ENCODE measurements around the gene PPP1R9B. TPM values are rescaled to one million over a fixed set of nuclear protein-coding genes. Genes with fewer than 3 reads are reported as not detected.

PPP1R9B gene, protein sequence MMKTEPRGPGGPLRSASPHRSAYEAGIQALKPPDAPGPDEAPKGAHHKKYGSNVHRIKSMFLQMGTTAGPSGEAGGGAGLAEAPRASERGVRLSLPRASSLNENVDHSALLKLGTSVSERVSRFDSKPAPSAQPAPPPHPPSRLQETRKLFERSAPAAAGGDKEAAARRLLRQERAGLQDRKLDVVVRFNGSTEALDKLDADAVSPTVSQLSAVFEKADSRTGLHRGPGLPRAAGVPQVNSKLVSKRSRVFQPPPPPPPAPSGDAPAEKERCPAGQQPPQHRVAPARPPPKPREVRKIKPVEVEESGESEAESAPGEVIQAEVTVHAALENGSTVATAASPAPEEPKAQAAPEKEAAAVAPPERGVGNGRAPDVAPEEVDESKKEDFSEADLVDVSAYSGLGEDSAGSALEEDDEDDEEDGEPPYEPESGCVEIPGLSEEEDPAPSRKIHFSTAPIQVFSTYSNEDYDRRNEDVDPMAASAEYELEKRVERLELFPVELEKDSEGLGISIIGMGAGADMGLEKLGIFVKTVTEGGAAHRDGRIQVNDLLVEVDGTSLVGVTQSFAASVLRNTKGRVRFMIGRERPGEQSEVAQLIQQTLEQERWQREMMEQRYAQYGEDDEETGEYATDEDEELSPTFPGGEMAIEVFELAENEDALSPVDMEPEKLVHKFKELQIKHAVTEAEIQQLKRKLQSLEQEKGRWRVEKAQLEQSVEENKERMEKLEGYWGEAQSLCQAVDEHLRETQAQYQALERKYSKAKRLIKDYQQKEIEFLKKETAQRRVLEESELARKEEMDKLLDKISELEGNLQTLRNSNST
- polyA plus RNA-seq (2013, experiment 1 of 2; ENCODE audit: insufficient read length) = 62.0 TPM
- polyA plus RNA-seq (2013, experiment 2 of 2; ENCODE audit: insufficient read length) = 62.4 TPM

DNA sequence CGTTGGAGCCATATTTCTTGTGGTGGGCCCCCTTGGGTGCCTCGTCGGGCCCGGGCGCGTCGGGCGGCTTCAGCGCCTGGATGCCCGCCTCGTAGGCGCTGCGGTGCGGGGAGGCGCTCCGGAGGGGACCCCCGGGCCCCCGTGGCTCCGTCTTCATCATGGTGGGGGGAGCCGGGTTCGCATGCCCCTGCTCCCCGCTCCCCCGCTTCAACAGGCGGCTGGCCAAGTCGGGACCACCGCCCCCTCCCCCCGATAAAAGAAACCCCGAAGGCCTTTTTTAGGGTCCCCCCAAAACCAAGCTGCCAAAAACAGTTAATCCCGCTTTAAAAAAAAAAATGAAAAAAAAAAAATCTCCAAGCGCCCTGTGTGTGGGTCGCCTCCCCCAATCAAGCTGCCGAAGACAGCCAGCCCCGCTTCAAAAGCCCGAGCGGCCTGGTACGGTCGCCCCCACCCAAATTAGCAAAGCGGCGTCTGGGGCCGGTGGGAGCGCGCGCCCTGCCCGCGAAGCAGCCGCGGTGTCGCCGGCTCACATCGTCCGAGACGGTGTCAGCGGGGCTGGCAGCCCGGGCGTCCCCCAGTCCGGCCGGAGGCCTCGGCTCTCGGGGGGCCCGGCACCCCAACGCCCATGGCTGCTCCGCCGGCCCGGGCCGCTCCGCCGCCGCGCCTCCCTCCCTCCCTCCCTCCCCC lies at the start of gene PPP1R9B:
Gene PPP1R9B, minus strand, starts transcription at position 324 of the 687 bp plus-strand sequence. Its CDS starts 164 bp downstream, at position 160.
- DNase-seq = no peak

DNA sequence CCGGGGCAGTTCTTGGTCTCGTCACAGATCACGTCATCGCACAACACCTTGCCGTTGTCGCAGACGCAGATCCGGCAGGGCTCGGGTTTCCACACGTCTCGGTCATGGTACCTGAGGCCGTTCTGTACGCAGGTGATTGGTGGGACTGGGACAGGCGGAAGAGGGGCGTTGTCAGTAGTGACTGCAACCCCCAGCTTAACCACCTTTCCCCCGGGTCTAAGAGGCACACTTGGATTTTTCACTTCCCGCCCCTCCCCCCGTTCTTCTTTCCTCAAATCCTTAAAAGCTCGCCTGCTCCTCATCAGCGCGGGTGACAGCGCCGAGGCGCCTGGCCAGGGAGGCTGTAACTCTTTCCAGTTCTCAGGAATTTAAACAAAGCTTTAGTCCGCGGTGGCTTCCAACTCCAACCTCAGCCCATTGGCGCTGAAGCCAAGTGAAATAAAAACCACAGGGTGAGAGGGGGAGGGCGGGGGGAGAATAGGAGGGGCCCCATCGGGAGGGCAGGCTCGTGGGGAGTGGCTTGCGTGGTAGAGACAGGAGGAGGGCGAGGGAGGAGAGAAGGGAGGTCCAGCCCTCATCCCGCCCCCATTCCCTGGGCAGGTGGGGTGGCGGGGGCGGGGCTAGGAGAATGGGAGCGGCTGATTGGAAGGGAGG lies 49.5 kb upstream of the PPP1R9B start:
- peak; percentile 95 for DNase-seq

DNA sequence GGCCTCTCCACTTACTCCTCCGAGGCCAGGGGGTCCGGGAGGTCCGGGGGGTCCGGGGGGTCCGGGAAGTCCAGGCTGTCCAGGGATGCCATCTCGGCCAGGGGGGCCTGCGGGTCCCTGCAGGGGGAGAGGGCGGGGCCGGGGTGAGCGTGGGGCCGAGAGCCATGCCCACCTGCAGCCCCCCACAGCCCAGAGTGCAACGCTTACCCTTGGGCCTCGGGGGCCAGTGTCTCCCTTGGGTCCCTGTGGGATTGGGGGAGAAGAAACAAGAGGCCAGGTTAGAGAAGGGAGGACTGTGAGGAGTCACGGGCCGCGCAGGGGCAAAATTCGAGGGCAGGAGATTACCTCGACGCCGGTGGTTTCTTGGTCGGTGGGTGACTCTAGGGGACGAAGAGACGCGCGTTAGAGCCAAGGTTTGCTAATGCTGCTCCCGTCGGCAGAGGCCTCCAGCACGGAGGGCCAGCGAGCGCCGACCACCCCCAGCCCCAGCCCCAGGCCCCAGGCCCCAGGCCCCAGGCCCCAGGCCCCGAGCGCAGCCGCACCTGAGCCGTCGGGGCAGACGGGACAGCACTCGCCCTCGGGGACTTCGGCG lies 48.8 kb upstream of the PPP1R9B start:
- DNase-seq = peak; percentile 69

DNA sequence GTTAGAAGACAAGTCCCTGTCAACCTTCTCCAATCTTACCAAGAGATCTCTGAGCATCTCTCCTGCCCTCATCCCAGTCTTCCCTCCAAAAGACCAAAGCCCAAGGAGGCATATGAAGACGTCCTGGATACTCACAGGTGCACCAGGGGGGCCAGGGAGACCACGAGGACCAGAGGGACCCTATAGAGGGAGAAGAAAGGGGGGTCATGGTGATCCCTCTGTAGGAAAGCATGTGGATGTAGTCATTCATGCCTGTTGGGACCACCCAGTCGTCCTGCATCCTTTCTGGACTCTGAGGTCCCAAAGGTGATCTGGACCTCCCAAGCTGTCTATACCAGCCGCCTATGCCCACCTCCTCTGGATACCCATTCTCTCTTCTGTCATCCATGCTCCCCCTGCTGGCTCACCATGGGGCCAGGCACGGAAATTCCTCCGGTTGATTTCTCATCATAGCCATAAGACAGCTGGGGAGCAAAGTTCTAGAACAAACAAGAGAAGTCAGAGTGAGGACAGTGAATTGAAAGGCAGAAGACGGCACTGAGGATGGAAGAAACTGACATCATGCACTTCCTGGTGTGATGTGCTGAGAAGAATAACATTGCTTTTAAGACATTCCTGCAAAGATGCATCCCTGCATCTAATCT lies 47.7 kb upstream of the PPP1R9B start:
- DNase-seq = peak; percentile 64

DNA sequence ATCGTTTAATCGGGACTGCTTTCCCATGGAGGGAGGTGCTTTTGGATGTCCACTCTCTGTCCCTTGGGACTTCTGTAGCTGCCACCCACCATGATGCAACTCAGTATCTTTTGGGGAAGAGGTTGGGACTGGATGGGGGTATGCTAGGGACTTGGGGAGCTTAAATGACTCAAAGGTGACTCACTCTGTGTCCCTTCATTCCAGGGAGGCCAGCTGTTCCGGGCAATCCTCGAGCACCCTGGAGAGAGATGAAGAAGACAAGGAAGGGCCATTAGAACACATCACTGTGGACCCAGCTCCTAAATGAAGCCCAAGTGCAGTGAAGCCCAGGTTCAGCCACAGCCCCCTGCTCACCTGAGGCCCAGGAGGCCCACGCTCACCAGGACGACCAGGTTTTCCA lies 46.3 kb upstream of the PPP1R9B start:
- DNase-seq = peak; percentile 86

DNA sequence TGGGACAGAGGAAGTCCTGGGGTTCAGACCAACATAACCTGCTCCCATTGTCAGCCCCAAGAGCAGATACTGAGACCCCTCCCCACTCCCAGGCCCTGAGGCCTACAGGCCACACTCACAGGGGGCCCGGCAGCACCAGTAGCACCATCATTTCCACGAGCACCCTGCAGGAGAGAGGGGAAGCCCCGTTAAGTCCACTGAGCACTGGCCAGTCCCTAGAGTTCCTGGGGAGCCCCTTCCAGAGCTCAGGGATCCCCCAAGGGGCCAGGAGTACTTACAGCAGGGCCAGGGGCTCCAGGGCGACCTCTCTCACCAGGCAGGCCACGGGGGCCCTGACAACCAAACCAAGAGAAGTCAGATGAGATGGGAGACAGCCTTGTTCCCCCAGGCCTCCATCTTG lies 45.6 kb upstream of the PPP1R9B start:
- DNase-seq = no peak

DNA sequence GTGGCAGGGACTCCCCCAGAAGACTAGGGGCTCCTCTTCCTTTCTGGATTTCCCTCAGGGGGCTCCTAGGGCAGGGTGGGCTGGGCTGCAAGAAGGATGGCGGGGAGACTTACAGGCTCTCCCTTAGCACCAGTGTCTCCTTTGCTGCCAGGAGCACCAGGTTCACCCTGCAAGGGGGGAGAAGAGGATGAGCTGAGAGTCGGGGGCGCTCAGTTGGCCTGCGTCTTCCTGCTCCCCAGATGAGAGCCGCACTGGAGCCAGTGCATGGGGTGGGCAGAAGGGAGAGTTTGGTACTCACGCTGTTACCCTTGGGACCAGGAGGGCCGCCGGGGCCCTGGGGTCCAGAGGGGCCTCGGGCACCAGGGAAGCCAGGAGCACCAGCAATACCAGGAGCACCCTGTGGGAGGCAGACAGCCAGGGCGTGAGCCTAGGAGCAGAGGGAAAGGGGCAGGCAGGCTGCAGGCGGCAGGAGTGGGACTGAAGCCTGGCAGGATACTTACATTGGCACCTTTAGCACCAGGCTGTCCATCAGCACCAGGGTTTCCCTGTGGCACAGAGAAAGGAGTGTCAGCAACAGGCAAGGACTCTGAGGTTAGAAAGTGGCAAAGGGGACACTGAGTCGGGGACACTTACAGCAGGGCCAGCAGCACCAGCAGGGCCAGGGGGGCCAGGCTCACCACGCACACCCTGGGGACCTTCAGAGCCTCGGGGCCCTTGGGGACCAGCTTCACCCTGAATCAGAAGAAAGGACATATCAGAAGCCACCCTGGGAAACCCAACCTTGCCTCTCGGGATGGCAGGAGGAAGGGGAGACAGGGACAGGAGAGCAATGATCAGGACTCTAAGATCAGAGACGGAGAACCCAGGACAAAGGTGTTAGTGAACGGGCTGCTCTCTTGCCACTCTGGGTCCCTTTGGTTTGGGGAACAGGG lies 44.7 kb upstream of the PPP1R9B start:
- peak; percentile 76 for DNase-seq

DNA sequence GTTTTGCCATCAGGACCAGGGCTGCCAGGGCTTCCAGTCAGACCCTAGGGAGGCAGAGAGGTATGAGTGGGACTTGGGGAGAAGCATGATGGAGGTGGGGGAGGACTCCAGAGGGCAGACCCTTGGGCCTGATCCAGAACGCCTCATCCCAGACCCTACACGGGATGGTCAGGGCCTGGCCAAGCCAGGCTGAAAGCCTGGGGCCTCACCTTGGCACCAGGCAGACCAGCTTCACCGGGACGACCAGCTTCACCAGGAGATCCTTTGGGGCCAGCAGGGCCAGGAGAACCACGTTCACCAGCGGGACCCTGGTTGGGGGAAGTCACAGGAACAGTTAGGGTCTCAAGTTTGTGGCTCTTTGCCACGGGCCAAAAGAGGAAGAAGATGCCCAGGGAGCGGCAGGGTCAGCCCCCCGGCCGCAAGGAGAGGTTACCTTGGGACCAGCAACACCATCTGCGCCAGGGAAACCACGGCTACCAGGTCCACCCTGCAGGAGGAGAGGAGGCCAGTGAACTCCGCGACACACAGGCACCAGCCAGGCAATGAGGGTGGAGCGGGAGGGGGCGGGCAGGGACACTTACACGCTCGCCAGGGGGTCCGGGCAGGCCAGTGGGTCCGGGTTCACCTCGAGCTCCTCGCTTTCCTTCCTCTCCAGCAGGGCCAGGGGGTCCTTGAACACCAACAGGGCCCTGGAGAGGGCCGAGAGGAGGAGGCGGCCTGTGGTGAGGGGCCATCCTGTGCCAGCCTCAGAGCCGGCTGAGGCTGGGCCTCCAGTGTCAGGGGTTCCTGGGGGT lies 43.9 kb upstream of the PPP1R9B start:
- DNase-seq = peak; percentile 53

DNA sequence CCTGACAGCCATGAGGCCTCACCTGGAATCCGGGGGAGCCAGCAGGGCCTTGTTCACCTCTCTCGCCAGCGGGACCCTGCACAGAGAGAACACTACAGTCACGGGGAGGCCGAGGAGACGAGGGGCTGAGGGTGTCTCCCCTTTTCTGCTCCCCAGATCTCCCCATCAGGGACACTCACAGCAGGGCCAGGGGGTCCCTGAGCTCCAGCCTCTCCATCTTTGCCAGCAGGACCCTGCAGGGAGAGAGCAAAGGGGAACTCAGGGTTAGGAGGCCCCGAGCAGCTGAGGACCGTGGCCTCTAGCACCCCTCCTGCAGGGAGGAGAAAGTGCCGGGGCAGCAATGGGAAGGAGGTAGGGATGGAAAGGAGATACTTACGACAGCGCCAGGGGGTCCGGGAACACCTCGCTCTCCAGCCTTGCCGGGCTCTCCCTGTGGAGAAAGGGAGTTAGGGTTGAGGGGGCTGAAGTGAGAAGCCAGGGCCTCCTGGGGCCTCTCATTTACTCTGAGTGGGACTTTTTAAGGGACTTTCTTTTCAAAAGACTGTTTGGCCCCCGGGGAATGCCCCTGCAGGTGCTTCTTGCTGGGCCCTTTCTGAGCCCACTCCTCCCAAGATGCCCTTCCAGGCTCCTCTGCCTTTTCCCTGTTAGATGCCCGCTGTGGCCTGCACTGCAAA lies 42.3 kb upstream of the PPP1R9B start:
- DNase-seq = no peak

DNA sequence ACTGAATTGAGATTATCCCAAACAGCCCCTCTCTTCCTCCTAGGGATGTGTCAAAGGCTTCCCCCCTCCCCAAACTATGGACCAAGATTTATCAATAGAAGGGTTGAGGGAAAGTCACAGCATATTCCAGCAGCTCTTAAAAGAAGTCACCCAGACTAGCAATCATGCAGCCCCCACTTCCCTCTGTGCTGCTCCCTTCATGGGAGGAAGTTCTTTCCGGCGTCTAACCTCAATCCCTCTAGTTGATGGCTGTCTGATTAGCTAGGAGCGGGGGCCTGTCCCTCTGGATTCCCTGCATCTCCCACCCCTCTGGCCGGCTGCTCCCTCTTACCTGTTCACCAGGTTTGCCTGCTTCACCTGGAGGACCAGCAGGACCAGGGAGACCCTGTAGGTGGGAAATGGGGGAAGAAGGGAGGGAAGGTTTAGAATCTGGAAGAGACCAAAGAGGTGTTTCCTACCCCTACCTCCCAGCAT lies 41.7 kb upstream of the PPP1R9B start:
- peak; percentile 64 for DNase-seq

DNA sequence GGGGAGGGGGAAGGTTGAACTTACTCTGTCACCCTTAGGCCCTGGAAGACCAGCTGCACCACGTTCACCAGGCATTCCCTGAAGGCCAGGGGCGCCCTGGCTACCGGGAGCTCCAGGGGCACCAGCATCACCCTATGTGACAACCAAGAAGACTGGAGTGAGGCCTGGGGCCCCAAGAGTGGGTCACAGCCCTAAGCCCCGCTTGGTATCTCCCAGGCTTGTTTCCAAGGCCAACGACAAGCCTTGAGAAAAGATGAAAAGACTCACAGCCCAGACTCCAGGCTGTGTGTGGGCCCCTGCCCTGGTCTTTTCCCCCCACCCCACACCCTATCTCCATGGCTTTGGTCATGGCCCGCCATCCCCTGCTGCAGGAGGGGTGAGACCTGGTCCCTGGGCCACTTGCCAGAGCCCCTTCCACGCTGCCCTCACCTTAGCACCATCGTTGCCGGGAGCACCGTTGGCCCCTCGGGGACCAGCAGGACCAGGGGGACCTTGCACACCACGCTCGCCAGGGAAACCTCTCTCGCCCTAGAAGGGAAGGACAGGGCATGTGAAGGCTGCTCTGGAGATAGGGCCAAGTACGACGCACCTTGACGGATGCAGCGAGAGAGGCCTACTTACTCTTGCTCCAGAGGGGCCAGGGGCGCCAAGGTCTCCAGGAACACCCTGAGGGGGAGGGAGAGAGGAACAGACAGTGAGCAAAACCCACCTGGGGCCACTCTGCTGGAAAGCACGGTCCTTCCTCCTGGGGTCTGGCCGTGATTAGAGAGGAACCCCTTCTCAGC lies 41.1 kb upstream of the PPP1R9B start:
- DNase-seq = peak; percentile 76

DNA sequence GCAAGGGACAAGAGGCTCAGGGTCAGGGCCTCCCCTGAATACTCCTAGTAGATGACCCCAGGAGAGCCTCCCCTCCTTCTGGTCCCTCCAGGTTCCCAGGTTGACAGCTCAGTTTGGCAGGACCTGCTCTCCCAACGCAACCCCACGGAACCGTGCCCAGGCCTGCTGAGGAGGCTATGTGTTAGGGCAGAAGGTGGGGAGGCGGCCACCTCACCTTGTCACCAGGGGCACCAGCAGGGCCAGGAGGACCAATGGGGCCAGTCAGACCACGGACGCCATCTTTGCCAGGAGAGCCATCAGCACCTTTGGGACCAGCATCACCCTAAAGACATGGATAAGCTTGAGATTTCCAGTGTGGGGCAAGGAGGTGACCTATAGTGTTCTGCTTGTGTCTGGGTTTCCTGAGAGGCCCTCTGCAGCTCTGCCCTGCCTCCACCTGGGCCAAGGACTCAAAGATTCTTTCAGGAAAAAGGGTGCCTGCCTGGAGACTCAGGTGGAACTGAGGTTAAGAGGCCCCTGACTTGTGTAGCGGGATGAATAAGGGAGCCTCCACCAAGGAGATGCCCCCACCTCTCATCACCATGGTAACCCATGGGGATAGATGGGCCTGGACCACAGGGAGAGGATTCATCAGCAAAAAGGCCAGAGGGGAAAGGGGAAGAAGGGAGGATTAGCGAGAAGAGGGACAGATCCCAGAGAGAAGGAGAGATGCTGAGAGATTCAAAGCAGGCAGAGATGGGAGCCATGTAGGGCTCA lies 40.3 kb upstream of the PPP1R9B start:
- DNase-seq = peak; percentile 80

DNA sequence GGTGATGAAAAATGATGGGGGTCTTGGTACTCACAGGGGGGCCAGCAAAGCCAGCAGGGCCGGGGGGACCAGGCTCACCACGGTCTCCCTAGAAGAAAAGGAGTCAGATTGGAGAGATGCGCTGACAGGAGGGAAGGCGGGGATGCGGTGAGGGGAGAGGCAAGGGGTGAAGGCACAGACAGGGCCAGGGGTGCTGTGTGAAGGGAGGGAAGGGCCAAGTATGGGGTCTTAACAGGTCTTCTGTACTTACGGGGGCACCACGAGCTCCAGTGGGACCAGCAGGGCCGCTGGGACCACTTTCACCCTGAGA lies 39.8 kb upstream of the PPP1R9B start:
- peak; percentile 74 for DNase-seq

DNA sequence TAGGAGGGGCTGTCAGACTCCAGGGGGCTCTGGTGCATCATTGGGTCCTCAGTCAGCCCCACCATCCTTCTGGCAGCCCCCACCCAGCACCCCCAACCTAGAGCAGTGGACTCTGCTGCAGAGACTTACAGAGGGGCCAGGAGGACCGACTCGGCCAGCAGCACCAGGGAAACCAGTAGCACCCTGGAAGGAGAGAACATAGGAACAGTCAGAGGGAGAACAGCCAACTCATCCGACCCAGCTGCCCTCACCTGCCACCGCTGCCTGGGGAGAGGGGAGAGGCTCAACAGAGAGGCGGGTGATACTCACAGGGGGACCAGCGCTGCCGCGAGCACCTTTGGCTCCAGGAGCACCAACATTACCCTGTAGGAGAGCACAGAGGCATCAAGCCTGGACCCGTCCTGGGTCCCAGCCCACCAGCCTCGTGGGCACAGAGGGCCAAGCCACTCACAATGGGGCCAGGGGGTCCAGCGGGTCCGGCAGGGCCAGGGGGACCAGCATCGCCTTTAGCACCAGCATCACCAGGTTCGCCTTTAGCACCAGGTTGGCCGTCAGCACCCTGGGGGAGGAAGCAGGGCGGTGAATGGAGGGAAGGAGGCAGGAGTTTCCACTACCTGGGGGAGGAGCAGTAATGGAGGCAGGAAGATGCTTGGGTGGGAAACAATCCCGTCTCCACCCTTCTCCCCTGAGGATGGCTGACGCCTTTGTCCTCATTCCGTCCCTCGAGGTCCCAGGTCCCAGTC lies 39.2 kb upstream of the PPP1R9B start:
- peak; percentile 79 for DNase-seq

DNA sequence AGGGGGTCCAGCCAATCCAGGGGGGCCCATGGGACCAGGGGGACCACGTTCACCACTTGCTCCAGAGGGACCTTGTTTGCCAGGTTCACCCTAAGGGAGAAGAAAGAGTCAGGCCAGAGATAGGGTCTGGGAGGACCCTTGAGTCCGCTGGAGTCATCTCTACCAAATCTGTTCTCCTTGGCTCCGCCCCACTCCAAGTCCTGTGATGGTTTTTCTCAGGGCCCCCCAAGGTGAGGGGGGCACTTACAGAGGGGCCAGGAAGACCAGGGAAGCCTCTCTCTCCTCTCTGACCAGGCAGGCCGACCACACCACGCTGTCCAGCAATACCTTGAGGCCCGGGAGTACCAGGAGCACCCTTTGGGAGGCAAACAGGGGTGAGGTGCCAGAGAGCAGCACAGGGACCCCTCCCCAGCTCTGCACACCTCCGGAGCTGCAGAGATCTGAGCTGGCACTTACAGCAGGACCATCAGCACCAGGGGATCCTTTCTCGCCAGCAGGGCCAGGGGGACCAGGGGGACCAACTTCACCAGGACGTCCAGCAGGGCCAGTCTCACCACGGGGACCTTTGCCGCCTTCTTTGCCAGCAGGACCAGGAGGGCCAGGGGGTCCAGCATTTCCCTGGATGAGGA lies 38.6 kb upstream of the PPP1R9B start:
- peak; percentile 82 for DNase-seq

DNA sequence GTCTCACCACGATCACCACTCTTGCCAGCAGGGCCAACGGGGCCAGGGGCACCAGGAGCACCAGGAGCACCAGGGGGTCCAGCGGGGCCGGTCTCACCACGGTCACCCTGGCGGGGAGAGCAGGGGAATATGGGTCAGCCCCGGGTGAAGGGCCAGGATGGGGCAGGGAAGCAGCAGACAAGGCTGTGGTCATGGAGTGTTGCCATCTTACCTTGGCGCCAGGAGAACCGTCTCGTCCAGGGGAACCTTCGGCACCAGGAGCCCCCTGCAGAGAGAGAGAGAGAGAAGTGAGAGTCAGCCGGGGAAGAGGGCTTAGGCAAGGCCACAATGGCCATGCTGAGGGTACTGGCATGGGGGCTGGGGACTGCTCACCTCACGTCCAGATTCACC lies 38.0 kb upstream of the PPP1R9B start:
- DNase-seq = no peak

Measured in fibroblast of skin of abdomen (primary cell).